HL-60/S4 treated with retinoic acid at 250 ng/mL for 4 days and 3 days (cell line): ENCODE results near the gene SPHK1.

Source experiments
- in situ Hi-C: fragments of 300-500 bp; cut with MboI; formaldehyde crosslinking; loops from 2 replicates; pipeline ENCODE4 v1.7.0; 2022; ENCODE audit warnings: low sequenced_read_pairs

Gene SPHK1

GRCh38 chr17:76360461-76360860 is 23.9 kb upstream of the SPHK1 start:
- in situ Hi-C loops = no loop called here

GRCh38 chr17:76363107-76363842 is 21.1 kb upstream of the SPHK1 start:
- in situ Hi-C loops = no loop called here

- in situ Hi-C loops = no loop called here
These were observed 19.0 kb upstream of the SPHK1 start for GRCh38 chr17:76365256-76365903.

- in situ Hi-C loops = no loop called here
These were observed 18.2 kb upstream of the SPHK1 start for GRCh38 chr17:76366247-76366646.

- in situ Hi-C loops = no loop called here
These were observed 16.8 kb upstream of the SPHK1 start for GRCh38 chr17:76367642-76368041.

- in situ Hi-C loops = no loop called here
These were observed 15.9 kb upstream of the SPHK1 start for GRCh38 chr17:76368545-76368944.

- in situ Hi-C loops = no loop called here
These were observed 15.0 kb upstream of the SPHK1 start for GRCh38 chr17:76369379-76369778.

GRCh38 chr17:76369804-76370203 is 14.6 kb upstream of the SPHK1 start:
- in situ Hi-C loops = no loop called here

GRCh38 chr17:76370261-76370993 is 14.0 kb upstream of the SPHK1 start:
- in situ Hi-C loops = no loop called here

GRCh38 chr17:76371656-76372628 is 12.5 kb upstream of the SPHK1 start:
- in situ Hi-C loops = no loop called here

- in situ Hi-C loops = no loop called here
These were observed 7.9 kb upstream of the SPHK1 start for GRCh38 chr17:76376318-76377133.

- in situ Hi-C loops = no loop called here
These were observed 5.7 kb upstream of the SPHK1 start for GRCh38 chr17:76378548-76379274.

GRCh38 chr17:76379275-76379641 is 5.2 kb upstream of the SPHK1 start:
- in situ Hi-C loops = no loop called here

- in situ Hi-C loops = loop anchor here (10.0 kb wide), 1 partner anchor 65 kb away; no protein-coding TSS in a partner anchor
These were observed 4.6 kb upstream of the SPHK1 start for GRCh38 chr17:76379646-76380376.

GRCh38 chr17:76381633-76382350 is 2.6 kb upstream of the SPHK1 start:
- in situ Hi-C loops = loop anchor here (10.0 kb wide), 1 partner anchor 63 kb away; no protein-coding TSS in a partner anchor

GRCh38 chr17:76382351-76382802 is 2.0 kb upstream of the SPHK1 start:
- in situ Hi-C loops = loop anchor here (10.0 kb wide), 1 partner anchor 62 kb away; no protein-coding TSS in a partner anchor

- in situ Hi-C loops = loop anchor here (10.0 kb wide), 1 partner anchor 62 kb away; no protein-coding TSS in a partner anchor
These were observed 1.4 kb upstream of the SPHK1 start for GRCh38 chr17:76382803-76383545.
